Heart left ventricle (tissue), 13 donors: Measurements from ENCODE around the gene EBLN2.

ENCODE experiments used
- CTCF ChIP-seq, 12 donors: fragments of 200-600 bp; sonication (generic) in 4 of 12; IDR thresholded peaks; one replicate each; pipeline versions ENCODE4 v1.5.0 to v1.8.0; 2018 to 2022; ENCODE audit warnings: antibody characterized with exemption in 12 of 12, mild to moderate bottlenecking in 5 of 12
- POLR2A ChIP-seq, 2 donors: fragments of 450-650 bp; IDR thresholded peaks; one replicate each; pipeline ENCODE4 v1.6.1; 2017; ENCODE audit warnings: antibody characterized with exemption in 2 of 2, mild to moderate bottlenecking in 2 of 2, moderate library complexity in 2 of 2
- donor health status: ischemic (EF 13 %, LVEDD 7.1; RV severe dilation, severe dysfunction).
- donor health status: DM: no; HTN: yes; CAD: no.
- donor health status: DM: no; HTN: no; CAD: no.
- donor health status: ischemic (EF 25% LVEDD 6.9; RV normal size, moderate dysfunction).
- donor health status: ischemic (EF 25% LVEDD 5.7; RV mildly dilated, moderate dysfunction).
- donor health status: ischemic (EF 35%, LVEDD 5.7; RV mildly dilated, moderate dysfunction).
- donor health status: nonischemic (EF 11% LVEDD 7.7; RV severe dilation, severe dysfunction).
- donor health status: DM: yes; HTN: yes; CAD: no.
- donor health status: PGD.
- donor health status: ischemic (EF 29% LVEDD 5.4; RV normal size, mild dysfunction).
- donor health status: nonischemic (EF 23%, LVEDD 6.1; RV moderate dilation, normal function).

GRCh38 chr3:73094951-73095350 is 33.5 kb downstream of the EBLN2 start:
- TF ChIP-seq POLR2A (IDR thresholded peaks at IDR 0.05) (no peak), CTCF (IDR thresholded peaks at IDR 0.05) (no peak)
